Measurements from ENCODE around the gene ZC3H12D. TPM values are rescaled to one million over a fixed set of nuclear protein-coding genes. Genes with fewer than 3 reads are reported as not detected.

The ZC3H12D gene
- total RNA-seq, 4 donors from 2014 or later = 0.78 to 1.4 (median 0.99) TPM

DNA sequence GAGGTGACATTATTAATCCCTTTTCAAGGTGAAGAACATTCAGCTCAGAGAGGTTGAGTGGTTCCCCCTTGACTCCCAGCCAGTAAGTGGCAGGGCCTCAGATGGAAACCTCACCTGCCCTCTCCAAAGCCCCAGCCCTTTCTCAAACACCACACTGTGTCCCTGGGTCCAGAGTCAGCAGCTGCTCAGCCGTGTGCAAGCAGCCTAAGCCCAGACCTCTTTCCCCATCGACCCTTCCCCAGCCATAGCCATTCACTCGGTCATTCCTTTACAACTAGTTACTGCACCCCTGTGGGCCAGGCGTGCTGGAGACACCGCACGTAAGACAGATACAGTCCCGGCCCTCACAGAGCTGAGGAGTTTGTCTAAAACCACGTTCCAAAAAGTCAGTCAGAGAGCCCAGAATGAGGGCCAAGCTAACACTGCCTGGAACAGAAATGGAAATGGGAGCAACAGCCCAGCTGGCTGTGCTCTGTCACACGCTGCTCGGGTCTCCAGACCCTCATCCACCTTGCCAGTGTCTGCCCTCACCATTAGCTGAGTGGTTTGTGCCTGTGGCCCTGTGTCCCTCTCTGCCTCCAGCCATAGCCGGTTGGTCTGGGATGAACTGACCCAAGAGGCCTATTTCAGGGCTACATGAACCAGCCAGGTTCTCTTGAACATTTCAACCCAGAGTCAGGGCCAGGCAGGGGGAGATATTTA lies 29.6 kb downstream of the ZC3H12D start:
- Histone ChIP-seq H3K9me3 (no peaks in the 10 kb centered on the region), H3K27ac (peak overlapping the region; percentile 75 to 95 (median 90)), H3K27me3 (no peaks in the 10 kb centered on the region), H3K4me1 (peaks cover 42 to 63% of the 10 kb centered on the region in 2 donors), H3K4me3 (replicated peaks in 1 of 3) (no peak overlapping the region), H3K36me3 (no peaks in the 10 kb centered on the region)
- WGBS, 2 donors = 67 to 75% methylated on average over 11 of the region's 11 CpGs
- peak; percentile 41 to 43 for DNase-seq
- intact Hi-C loops (cut with DNase I) = no loop called here
- no peak for TF ChIP-seq POLR2A (IDR thresholded peaks at IDR 0.05)
- TF ChIP-seq, protein P1, sequence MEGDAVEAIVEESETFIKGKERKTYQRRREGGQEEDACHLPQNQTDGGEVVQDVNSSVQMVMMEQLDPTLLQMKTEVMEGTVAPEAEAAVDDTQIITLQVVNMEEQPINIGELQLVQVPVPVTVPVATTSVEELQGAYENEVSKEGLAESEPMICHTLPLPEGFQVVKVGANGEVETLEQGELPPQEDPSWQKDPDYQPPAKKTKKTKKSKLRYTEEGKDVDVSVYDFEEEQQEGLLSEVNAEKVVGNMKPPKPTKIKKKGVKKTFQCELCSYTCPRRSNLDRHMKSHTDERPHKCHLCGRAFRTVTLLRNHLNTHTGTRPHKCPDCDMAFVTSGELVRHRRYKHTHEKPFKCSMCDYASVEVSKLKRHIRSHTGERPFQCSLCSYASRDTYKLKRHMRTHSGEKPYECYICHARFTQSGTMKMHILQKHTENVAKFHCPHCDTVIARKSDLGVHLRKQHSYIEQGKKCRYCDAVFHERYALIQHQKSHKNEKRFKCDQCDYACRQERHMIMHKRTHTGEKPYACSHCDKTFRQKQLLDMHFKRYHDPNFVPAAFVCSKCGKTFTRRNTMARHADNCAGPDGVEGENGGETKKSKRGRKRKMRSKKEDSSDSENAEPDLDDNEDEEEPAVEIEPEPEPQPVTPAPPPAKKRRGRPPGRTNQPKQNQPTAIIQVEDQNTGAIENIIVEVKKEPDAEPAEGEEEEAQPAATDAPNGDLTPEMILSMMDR (IDR thresholded peaks at IDR 0.05) = no peak

DNA sequence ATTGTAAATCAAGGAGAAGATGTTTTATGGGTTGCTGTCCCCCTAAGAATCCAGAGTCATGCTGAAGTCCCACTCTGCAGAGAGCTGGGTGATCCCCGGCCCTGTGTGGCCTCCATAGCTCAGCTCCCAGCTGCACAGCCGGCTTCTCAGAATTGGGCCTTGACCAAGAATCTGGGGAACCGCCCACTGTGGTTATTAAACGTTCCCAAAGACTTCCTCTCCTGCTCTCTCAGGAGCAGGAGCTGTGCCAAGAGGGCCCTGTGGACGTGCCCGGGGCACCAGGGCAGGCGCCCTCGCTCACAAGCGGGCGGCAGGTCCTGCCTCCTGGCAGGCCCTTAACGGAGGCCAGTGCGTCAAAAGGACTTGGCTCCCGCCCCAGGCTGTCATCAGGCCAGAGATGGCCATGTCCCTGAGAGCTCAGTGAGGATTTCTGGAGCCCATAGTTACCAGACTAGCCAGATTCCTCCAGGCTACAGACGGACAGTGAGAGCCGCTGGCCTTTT lies 30.4 kb downstream of the ZC3H12D start:
- peak in 1 of 2 donors; percentile 71 for TF ChIP-seq POLR2A (IDR thresholded peaks at IDR 0.05)
- TF ChIP-seq, protein P1 (IDR thresholded peaks at IDR 0.05) = no peak
- peak; percentile 100 for DNase-seq
- H3K4me3 ChIP-seq (replicated peaks in 1 of 3) = no peak overlapping the region
- no peaks in the 10 kb centered on the region for H3K9me3 ChIP-seq
- H3K27ac ChIP-seq = peak overlapping the region; percentile 75 to 95 (median 90)
- 3 to 11% methylated on average over 10 to 15 of the region's 15 CpGs for WGBS, 2 donors
- H3K4me1 ChIP-seq = peaks cover 39 to 62% of the 10 kb centered on the region in 2 donors
- H3K36me3 ChIP-seq = no peaks in the 10 kb centered on the region
- intact Hi-C loops (cut with DNase I) = no loop called here
- H3K27me3 ChIP-seq = no peaks in the 10 kb centered on the region

DNA sequence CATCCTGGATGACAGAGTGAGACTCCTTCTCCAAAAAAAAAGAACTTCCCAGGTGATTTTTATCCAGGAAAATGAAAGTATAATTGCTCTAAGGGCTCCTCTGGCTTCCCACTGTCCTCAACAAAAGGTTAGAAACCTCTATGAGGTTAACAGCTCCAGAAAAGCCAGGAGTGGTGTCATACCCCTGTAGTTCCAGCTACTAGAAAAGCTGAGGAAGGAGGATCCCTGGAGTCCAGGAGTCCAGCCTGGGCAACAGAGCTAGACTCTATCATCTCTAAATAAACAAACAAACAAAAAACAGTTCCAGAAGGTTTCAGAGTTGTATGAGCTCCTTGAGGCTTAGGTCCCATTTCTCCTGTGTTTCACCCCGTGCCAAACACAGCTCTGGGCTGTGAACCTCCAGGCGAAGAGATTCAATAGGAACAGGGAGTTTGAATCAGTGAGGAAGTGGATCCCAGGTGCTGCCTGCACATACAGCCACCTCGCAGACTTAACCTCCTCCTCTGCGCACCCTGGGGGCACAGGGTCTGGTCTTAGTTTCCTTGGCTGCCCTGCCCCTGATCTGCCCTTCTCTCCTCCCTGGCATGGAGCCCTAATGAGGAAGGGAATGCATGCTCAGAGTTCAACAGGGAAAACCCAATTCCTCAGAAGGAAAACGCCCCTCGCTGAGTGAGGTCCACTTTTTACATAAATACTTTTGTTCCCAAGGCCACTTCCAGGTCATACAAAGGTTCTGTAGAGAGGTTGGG lies 31.0 kb downstream of the ZC3H12D start:
- peaks cover 39 to 62% of the 10 kb centered on the region in 2 donors for H3K4me1 ChIP-seq
- intact Hi-C loops (cut with DNase I) = no loop called here
- H3K9me3 ChIP-seq = no peaks in the 10 kb centered on the region
- TF ChIP-seq, protein P1 (IDR thresholded peaks at IDR 0.05) = no peak
- no peak for TF ChIP-seq POLR2A (IDR thresholded peaks at IDR 0.05)
- no peaks in the 10 kb centered on the region for H3K27me3 ChIP-seq
- 64 to 78% methylated on average over 6 of the region's 6 CpGs for WGBS, 2 donors
- no peak overlapping the region for H3K4me3 ChIP-seq (replicated peaks in 1 of 3)
- peak in 1 of 2 donors; percentile 16 for DNase-seq
- no peaks in the 10 kb centered on the region for H3K36me3 ChIP-seq
- H3K27ac ChIP-seq = peak overlapping the region; percentile 69 to 95 (median 69)

DNA sequence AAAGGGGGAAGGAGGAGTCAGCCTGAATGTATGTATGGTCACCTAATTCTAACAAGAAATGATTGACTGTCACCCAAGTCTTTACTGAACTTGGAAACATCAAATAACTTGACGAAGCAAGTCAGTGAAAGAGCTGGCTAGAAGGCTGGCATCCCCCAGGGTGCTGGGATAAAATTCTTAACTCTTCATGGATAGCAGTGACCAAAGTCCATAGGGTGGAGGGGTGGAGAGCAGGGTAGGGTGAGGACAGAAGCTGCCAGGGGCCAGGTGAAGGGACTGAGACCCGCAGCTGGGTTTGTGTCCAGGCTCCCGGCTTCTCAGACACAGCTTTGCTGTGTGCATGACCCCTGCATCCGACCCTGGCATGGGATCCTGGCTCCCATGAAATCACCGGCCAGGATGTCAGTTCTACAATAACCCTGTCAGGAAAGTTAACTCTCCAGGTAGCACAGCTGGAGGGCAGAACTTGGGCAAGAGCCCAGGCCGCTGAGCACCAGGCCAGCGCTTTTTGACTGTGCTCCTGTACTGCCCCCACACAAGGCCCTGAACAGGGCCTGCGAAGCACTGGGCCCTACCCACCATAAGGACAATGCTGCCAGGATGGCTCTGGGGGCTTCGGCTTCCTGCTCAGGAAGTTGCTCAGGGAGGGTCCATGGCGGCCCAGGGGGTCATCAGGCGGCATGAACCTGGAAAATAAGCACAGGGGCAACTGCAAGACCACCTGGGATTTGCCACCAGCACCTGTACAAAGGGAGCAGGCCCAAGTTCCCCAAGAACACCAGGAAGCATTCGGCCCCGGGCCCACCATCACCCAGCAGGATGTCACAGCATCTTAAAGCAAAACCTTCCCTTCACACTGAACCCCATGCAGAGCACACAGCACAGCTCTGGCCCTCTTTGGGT lies 32.5 kb downstream of the ZC3H12D start:
- peak overlapping the region in 2 of 3 donors; percentile 59 to 95 for H3K27ac ChIP-seq
- TF ChIP-seq POLR2A (IDR thresholded peaks at IDR 0.05) = no peak
- TF ChIP-seq, protein P1 (IDR thresholded peaks at IDR 0.05) = no peak
- H3K4me3 ChIP-seq (replicated peaks in 1 of 3) = no peak overlapping the region
- H3K36me3 ChIP-seq = no peaks in the 10 kb centered on the region
- no peaks in the 10 kb centered on the region for H3K9me3 ChIP-seq
- intact Hi-C loops (cut with DNase I) = no loop called here
- no peaks in the 10 kb centered on the region for H3K27me3 ChIP-seq
- WGBS, 2 donors = 64 to 79% methylated on average over 8 to 9 of the region's 13 CpGs
- DNase-seq = peak; percentile 65 to 67
- H3K4me1 ChIP-seq = peaks cover 39 to 57% of the 10 kb centered on the region in 2 donors

Data from thyroid gland (tissue), 4 donors.